ENCODE data around the gene ARG2.

GRCh38 chr14:67576216-67576955 is 43.3 kb upstream of the ARG2 start:
- TF ChIP-seq, protein P1, sequence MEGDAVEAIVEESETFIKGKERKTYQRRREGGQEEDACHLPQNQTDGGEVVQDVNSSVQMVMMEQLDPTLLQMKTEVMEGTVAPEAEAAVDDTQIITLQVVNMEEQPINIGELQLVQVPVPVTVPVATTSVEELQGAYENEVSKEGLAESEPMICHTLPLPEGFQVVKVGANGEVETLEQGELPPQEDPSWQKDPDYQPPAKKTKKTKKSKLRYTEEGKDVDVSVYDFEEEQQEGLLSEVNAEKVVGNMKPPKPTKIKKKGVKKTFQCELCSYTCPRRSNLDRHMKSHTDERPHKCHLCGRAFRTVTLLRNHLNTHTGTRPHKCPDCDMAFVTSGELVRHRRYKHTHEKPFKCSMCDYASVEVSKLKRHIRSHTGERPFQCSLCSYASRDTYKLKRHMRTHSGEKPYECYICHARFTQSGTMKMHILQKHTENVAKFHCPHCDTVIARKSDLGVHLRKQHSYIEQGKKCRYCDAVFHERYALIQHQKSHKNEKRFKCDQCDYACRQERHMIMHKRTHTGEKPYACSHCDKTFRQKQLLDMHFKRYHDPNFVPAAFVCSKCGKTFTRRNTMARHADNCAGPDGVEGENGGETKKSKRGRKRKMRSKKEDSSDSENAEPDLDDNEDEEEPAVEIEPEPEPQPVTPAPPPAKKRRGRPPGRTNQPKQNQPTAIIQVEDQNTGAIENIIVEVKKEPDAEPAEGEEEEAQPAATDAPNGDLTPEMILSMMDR (IDR thresholded peaks at IDR 0.05; ENCODE audit: low read depth, low read length, poor library complexity, severe bottlenecking) = no peak
- no peak for TF ChIP-seq EZH2phosphoT487 (IDR thresholded peaks at IDR 0.05; ENCODE audit: borderline replicate concordance, low read length)
